GM21526 (cell line): ENCODE results near the gene DHX29.
"Not testable (repeated sequence)": the region's sequence is repeated elsewhere in the genome, so short reads cannot be mapped to it uniquely, and the experiment has no call there.

Source experiments
- ATAC-seq: cut with Tn5 transposase; IDR thresholded peaks from one replicate; pipeline ENCODE4 v1.9.1; 2021; ENCODE audit warnings: moderate library complexity; ENCODE audit not compliant: unreplicated experiment, low FRiP score

The DHX29 gene

GRCh38 chr5:55307383-55308253 lies at the start of gene DHX29, which contains the start of gene MTREX:
DHX29 (minus strand) TSS chr5:55307694; CDS start chr5:55307573, 121 bp downstream.
MTREX (plus strand) TSS chr5:55307989; CDS start chr5:55308014, 25 bp downstream.
- peak; percentile 93 for ATAC-seq

GRCh38 chr5:55356896-55357295 lies 49.4 kb upstream of the DHX29 start:
- ATAC-seq: no peak

- ATAC-seq: no peak
Observed at GRCh38 chr5:55350754-55351153, 43.3 kb upstream of the DHX29 start.

- ATAC-seq: no peak
Observed at GRCh38 chr5:55347786-55348185, 40.3 kb upstream of the DHX29 start.

GRCh38 chr5:55345327-55345726 lies 37.8 kb upstream of the DHX29 start:
- no peak for ATAC-seq

GRCh38 chr5:55344392-55344992 lies 37.0 kb upstream of the DHX29 start:
- ATAC-seq: no peak

GRCh38 chr5:55343609-55344008 lies 36.1 kb upstream of the DHX29 start:
- ATAC-seq: no peak

GRCh38 chr5:55343107-55343506 lies 35.6 kb upstream of the DHX29 start:
- ATAC-seq: no peak

GRCh38 chr5:55338810-55339243 lies 31.3 kb upstream of the DHX29 start:
- ATAC-seq: peak; percentile 56

GRCh38 chr5:55338092-55338613 lies 30.7 kb upstream of the DHX29 start:
- ATAC-seq: no peak

- ATAC-seq: no peak
Observed at GRCh38 chr5:55333811-55334210, 26.3 kb upstream of the DHX29 start.

GRCh38 chr5:55333017-55333416 lies 25.5 kb upstream of the DHX29 start:
- no peak for ATAC-seq

GRCh38 chr5:55331321-55331720 lies 23.8 kb upstream of the DHX29 start:
- ATAC-seq: no peak

- no peak for ATAC-seq
Observed at GRCh38 chr5:55327281-55327680, 19.8 kb upstream of the DHX29 start.

GRCh38 chr5:55325621-55326020 lies 18.1 kb upstream of the DHX29 start:
- ATAC-seq: no peak

GRCh38 chr5:55324815-55325418 lies 17.4 kb upstream of the DHX29 start:
- ATAC-seq: peak; percentile 64

GRCh38 chr5:55324006-55324405 lies 16.5 kb upstream of the DHX29 start:
- no peak for ATAC-seq

- no peak for ATAC-seq
Observed at GRCh38 chr5:55320571-55320970, 13.1 kb upstream of the DHX29 start.

- ATAC-seq: no peak
Observed at GRCh38 chr5:55319491-55319890, 12.0 kb upstream of the DHX29 start.

- ATAC-seq: not testable (repeated sequence)
Observed at GRCh38 chr5:55318237-55318636, 10.7 kb upstream of the DHX29 start.

GRCh38 chr5:55316837-55317236 lies 9.3 kb upstream of the DHX29 start:
- no peak for ATAC-seq
